DMS53 (cell line): ENCODE data around the gene GPBP1L1.
A peak's percentile ranks its signal among the peaks of the same experiment; 100 is the strongest.

Experiments
- DNase-seq: peaks from one replicate; lab custom pipeline; 2025; lab: John Stamatoyannopoulos, UW

The GPBP1L1 gene

GRCh38 chr1:45589861-45590260 lies 96.5 kb downstream of the GPBP1L1 start:
- DNase-seq = no peak

- DNase-seq = no peak
These were observed 99.6 kb downstream of the GPBP1L1 start for GRCh38 chr1:45586769-45587168.

DNA sequence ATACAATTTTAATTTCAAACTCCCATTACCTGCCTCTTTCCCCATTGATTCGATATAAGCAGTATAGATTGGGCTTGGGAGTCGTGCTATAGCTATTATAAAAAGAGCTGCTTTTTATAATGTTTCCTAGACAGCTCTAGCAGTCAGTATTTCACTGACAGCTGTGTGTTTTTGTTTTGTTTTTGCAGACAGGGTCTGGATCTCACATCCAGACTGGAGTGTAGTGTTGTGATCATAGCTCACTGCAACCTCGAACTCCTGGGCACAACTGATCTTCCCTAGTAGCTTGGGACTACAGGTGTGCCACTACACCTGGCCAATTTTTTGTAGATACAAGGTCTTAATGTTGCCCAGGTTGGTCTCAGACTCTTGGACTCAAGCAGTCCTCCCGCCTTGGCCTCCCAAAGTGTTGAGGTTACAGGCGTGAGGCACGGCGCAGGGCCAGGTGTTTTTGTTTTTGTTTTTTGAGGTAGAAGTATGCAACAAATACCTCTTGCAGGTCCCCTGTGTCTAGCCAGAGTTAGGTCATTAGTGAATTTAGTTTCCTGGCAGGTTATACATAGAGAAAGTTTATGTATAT lies 100.7 kb downstream of the GPBP1L1 start:
- no peak for DNase-seq

GRCh38 chr1:45585110-45585426 lies 101.3 kb downstream of the GPBP1L1 start:
- no peak for DNase-seq

DNA sequence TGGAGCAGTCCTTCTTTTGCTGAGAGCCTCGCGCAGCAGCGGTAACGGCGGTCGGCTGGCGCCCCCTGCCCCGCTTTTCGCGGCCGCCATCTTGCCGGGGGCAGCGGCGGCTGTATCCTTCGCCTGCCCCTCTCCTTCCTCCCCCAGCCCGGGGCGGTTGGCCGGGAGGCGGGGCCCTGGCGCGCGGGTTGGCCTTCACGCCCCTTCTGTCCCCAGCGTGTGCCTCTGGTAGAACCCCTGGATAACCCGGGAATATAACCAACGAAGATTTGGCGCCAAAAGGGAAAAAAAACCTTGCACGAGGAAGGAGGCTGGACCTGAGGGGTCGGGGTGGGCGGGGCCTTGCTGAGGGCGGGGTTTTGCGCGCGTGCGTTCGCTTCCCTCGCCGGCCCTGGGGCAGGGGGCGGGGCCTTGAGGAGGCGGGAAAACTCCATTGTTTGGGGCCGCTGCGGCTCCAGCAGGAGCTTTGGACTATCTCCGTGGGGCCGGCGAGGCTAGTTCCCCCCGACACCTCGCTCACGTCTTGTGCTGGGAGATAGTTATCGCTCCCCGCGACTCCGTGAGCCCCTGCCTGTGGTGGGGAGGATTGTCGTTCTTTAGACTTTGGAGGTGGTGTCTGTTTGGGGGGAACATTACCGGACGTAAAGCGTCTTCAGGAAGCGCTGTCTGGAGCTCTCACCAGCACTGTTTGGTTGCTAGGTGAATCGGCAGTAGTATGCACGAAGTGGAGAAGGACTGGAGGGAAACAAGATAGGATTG lies 101.8 kb downstream of the GPBP1L1 start:
- DNase-seq = peak; percentile 98

GRCh38 chr1:45583666-45584350 lies 102.5 kb downstream of the GPBP1L1 start, which contains the start of gene NASP:
NASP (plus strand) TSS chr1:45584041; CDS start chr1:45584147, 106 bp downstream.
- DNase-seq = peak; percentile 92

- DNase-seq = peak; percentile 98
These were observed 103.1 kb downstream of the GPBP1L1 start for GRCh38 chr1:45583264-45583665.
